Measurements from ENCODE around the gene ATP9B.
"Not testable (repeated sequence)": the region's sequence is repeated elsewhere in the genome, so short reads cannot be mapped to it uniquely, and the experiment has no call there.

ATP9B gene

DNA sequence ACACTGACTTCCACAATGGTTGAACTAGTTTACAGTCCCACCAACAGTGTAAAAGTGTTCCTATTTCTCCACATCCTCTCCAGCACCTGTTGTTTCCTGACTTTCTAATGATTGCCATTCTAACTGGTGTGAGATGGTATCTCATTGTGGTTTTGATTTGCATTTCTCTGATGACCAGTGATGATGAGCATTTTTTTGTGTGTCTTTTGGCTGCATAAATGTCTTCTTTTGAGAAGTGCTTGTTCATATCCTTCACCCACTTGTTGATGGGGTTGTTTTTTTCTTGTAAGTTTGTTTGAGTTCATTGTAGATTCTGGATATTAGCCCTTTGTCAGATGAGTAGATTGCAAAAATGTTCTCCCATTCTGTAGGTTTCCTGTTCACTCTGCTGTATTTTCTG, 202.6 kb downstream of the ATP9B start:
- H3K4me2 ChIP-seq (ENCODE audit: low read length); DNase-seq; H2BK120ac ChIP-seq (ENCODE audit: low read depth, low read length); H3K4me3 ChIP-seq (ENCODE audit: low read length); H3K4ac ChIP-seq (ENCODE audit: low read depth, low read length); H4K5ac ChIP-seq (ENCODE audit: low read length); H3K56ac ChIP-seq (ENCODE audit: low read length); H3K27ac ChIP-seq (ENCODE audit: low read depth, low read length); H3K79me2 ChIP-seq (ENCODE audit: control insufficient read depth, insufficient read depth, low read length); H3K9ac ChIP-seq (ENCODE audit: low read length); H3K36me3 ChIP-seq (ENCODE audit: control insufficient read depth, insufficient read depth, low read length); H2BK5ac ChIP-seq (ENCODE audit: low read length); H4K8ac ChIP-seq (ENCODE audit: low read depth, low read length); H3K18ac ChIP-seq (ENCODE audit: low read length); H3K4me1 ChIP-seq (ENCODE audit: control insufficient read depth, low read depth, low read length); H3K23ac ChIP-seq (ENCODE audit: low read length); H2AK5ac ChIP-seq (ENCODE audit: low read length); H3K79me1 ChIP-seq (ENCODE audit: low read length); H3K27me3 ChIP-seq (ENCODE audit: insufficient read depth, low read length, poor library complexity); H2BK15ac ChIP-seq (replicated peaks; ENCODE audit: low read depth): not testable (repeated sequence)

DNA sequence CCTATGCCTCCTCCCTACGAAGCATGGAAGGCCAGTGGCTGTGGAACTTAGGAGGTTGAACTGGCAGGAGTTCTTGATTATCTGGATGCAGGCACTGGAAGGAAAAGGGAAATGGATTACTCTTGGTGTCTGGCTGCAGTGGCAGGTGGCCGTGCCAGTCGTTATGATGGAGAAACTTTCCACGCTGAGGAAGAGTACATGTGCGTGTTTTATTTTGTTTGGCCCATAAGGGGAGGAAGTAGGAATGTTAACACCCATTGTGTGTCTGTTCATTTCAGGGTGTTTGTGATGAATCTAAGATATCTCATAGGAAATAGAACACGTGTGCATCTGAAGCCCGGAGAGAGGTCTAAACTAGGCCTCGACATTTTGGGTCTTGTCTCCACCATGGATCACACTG, 203.7 kb downstream of the ATP9B start:
- Histone ChIP-seq H3K27ac (ENCODE audit: low read depth, low read length) (no peak overlapping the region), H3K9ac (ENCODE audit: low read length) (no peak overlapping the region), H3K79me1 (ENCODE audit: low read length) (no peaks in the 10 kb centered on the region), H4K5ac (ENCODE audit: low read length) (no peak overlapping the region), H3K4me2 (ENCODE audit: low read length) (no peak overlapping the region), H3K4me3 (ENCODE audit: low read length) (no peak overlapping the region), H2BK120ac (ENCODE audit: low read depth, low read length) (no peak overlapping the region), H3K79me2 (ENCODE audit: control insufficient read depth, insufficient read depth, low read length) (no peaks in the 10 kb centered on the region), H4K8ac (ENCODE audit: low read depth, low read length) (no peak overlapping the region), H3K4me1 (ENCODE audit: control insufficient read depth, low read depth, low read length) (no peaks in the 10 kb centered on the region), H3K56ac (ENCODE audit: low read length) (no peak overlapping the region), H3K18ac (ENCODE audit: low read length) (no peak overlapping the region), H2BK15ac (replicated peaks; ENCODE audit: low read depth) (no peak overlapping the region), H2BK5ac (ENCODE audit: low read length) (no peak overlapping the region), H3K27me3 (ENCODE audit: insufficient read depth, low read length, poor library complexity) (no peaks in the 10 kb centered on the region), H3K4ac (ENCODE audit: low read depth, low read length) (no peak overlapping the region), H3K36me3 (ENCODE audit: control insufficient read depth, insufficient read depth, low read length) (no peaks in the 10 kb centered on the region), H2AK5ac (ENCODE audit: low read length) (no peak overlapping the region), H3K23ac (ENCODE audit: low read length) (no peak overlapping the region)
- WGBS (ENCODE audit: extremely low coverage, insufficient coverage, low lambda C conversion rate): no CpG with 5 or more reads among the region's 8 CpGs
- no peak for DNase-seq

DNA sequence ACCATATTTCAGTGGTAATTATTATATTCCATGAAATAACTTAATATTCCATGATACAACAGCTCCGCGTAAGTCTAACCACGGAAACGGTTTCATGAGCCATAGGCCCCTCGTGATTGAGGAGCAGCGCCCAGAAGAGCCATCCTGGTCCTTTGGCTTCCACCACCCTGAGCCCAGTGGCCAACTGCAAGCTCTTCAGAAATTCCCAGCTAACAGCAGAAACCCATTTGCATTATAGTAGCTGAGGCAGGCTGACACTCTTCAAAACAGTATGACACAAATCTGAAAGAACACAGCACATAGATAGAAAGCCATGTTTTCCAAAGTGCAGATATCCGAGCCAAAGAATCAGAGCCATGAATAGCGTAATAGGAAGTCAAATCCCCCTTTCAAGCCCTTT, 205.6 kb downstream of the ATP9B start:
- H3K4me3 ChIP-seq (ENCODE audit: low read length): no peak overlapping the region
- H3K56ac ChIP-seq (ENCODE audit: low read length): no peak overlapping the region
- H3K4me2 ChIP-seq (ENCODE audit: low read length): no peak overlapping the region
- H2BK15ac ChIP-seq (replicated peaks; ENCODE audit: low read depth): no peak overlapping the region
- H3K9ac ChIP-seq (ENCODE audit: low read length): no peak overlapping the region
- H3K36me3 ChIP-seq (ENCODE audit: control insufficient read depth, insufficient read depth, low read length): no peaks in the 10 kb centered on the region
- no peak overlapping the region for H3K23ac ChIP-seq (ENCODE audit: low read length)
- no CpG with 5 or more reads among the region's 8 CpGs for WGBS (ENCODE audit: extremely low coverage, insufficient coverage, low lambda C conversion rate)
- no peak overlapping the region for H3K18ac ChIP-seq (ENCODE audit: low read length)
- no peak overlapping the region for H4K5ac ChIP-seq (ENCODE audit: low read length)
- no peaks in the 10 kb centered on the region for H3K79me1 ChIP-seq (ENCODE audit: low read length)
- H3K79me2 ChIP-seq (ENCODE audit: control insufficient read depth, insufficient read depth, low read length): no peaks in the 10 kb centered on the region
- H3K27ac ChIP-seq (ENCODE audit: low read depth, low read length): no peak overlapping the region
- H2BK120ac ChIP-seq (ENCODE audit: low read depth, low read length): no peak overlapping the region
- H3K4me1 ChIP-seq (ENCODE audit: control insufficient read depth, low read depth, low read length): no peaks in the 10 kb centered on the region
- H3K27me3 ChIP-seq (ENCODE audit: insufficient read depth, low read length, poor library complexity): no peaks in the 10 kb centered on the region
- DNase-seq: no peak
- H2AK5ac ChIP-seq (ENCODE audit: low read length): no peak overlapping the region
- no peak overlapping the region for H3K4ac ChIP-seq (ENCODE audit: low read depth, low read length)
- no peak overlapping the region for H4K8ac ChIP-seq (ENCODE audit: low read depth, low read length)
- H2BK5ac ChIP-seq (ENCODE audit: low read length): no peak overlapping the region

DNA sequence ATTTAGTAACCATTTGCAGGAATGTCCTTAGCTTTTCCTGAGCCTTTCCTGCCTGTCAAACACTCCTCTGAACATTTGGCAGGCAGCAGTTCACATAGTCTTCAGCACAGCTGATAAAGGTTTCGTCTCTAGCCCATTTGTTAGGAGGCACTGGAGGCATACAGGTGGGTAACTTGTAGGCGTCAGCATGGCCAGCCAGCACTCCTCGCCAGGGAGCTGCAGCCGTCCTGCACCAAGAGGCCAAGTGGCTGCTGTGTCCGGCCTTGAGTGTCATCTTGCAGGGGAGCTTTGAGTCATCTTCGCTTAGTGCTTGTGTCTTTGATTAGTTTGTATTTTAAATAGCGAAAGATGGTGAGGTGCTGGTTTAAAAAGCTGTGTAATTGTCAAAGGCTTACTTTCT, 206.3 kb downstream of the ATP9B start:
- DNase-seq: no peak
- no peaks in the 10 kb centered on the region for H3K4me1 ChIP-seq (ENCODE audit: control insufficient read depth, low read depth, low read length)

GRCh38 chr18:79275992-79276391, 206.8 kb downstream of the ATP9B start:
- no CpG with 5 or more reads among the region's 4 CpGs for WGBS (ENCODE audit: extremely low coverage, insufficient coverage, low lambda C conversion rate)
- DNase-seq: no peak

More for the DNA sequence above, 206.3 kb downstream of the ATP9B start:
- H4K5ac ChIP-seq (ENCODE audit: low read length): no peak overlapping the region
- no peak overlapping the region for H4K8ac ChIP-seq (ENCODE audit: low read depth, low read length)
- no peak overlapping the region for H2BK120ac ChIP-seq (ENCODE audit: low read depth, low read length)
- H2BK15ac ChIP-seq (replicated peaks; ENCODE audit: low read depth): no peak overlapping the region
- no peaks in the 10 kb centered on the region for H3K79me1 ChIP-seq (ENCODE audit: low read length)
- H3K27me3 ChIP-seq (ENCODE audit: insufficient read depth, low read length, poor library complexity): no peaks in the 10 kb centered on the region
- H3K79me2 ChIP-seq (ENCODE audit: control insufficient read depth, insufficient read depth, low read length): no peaks in the 10 kb centered on the region
- no peak overlapping the region for H3K27ac ChIP-seq (ENCODE audit: low read depth, low read length)
- no peak overlapping the region for H3K4me2 ChIP-seq (ENCODE audit: low read length)
- no CpG with 5 or more reads among the region's 7 CpGs for WGBS (ENCODE audit: extremely low coverage, insufficient coverage, low lambda C conversion rate)
- H3K4ac ChIP-seq (ENCODE audit: low read depth, low read length): no peak overlapping the region
- no peak overlapping the region for H3K4me3 ChIP-seq (ENCODE audit: low read length)
- no peak overlapping the region for H3K56ac ChIP-seq (ENCODE audit: low read length)
- H3K18ac ChIP-seq (ENCODE audit: low read length): no peak overlapping the region
- H2BK5ac ChIP-seq (ENCODE audit: low read length): no peak overlapping the region
- H3K23ac ChIP-seq (ENCODE audit: low read length): no peak overlapping the region
- H3K36me3 ChIP-seq (ENCODE audit: control insufficient read depth, insufficient read depth, low read length): no peaks in the 10 kb centered on the region
- no peak overlapping the region for H2AK5ac ChIP-seq (ENCODE audit: low read length)
- no peak overlapping the region for H3K9ac ChIP-seq (ENCODE audit: low read length)

GRCh38 chr18:79278896-79279295, 209.7 kb downstream of the ATP9B start:
- no peak overlapping the region for H2BK15ac ChIP-seq (replicated peaks; ENCODE audit: low read depth)
- no peak overlapping the region for H2BK5ac ChIP-seq (ENCODE audit: low read length)
- H3K79me2 ChIP-seq (ENCODE audit: control insufficient read depth, insufficient read depth, low read length): no peaks in the 10 kb centered on the region
- no peak overlapping the region for H4K8ac ChIP-seq (ENCODE audit: low read depth, low read length)
- H3K56ac ChIP-seq (ENCODE audit: low read length): no peak overlapping the region
- no peak overlapping the region for H4K5ac ChIP-seq (ENCODE audit: low read length)
- H3K4me2 ChIP-seq (ENCODE audit: low read length): no peak overlapping the region
- H3K18ac ChIP-seq (ENCODE audit: low read length): no peak overlapping the region
- H3K4me1 ChIP-seq (ENCODE audit: control insufficient read depth, low read depth, low read length): no peaks in the 10 kb centered on the region
- H3K9ac ChIP-seq (ENCODE audit: low read length): no peak overlapping the region
- no peaks in the 10 kb centered on the region for H3K36me3 ChIP-seq (ENCODE audit: control insufficient read depth, insufficient read depth, low read length)
- no peaks in the 10 kb centered on the region for H3K27me3 ChIP-seq (ENCODE audit: insufficient read depth, low read length, poor library complexity)
- no peak for DNase-seq
- H3K27ac ChIP-seq (ENCODE audit: low read depth, low read length): no peak overlapping the region
- H3K23ac ChIP-seq (ENCODE audit: low read length): no peak overlapping the region
- WGBS (ENCODE audit: extremely low coverage, insufficient coverage, low lambda C conversion rate): no CpG with 5 or more reads among the region's 11 CpGs
- H2BK120ac ChIP-seq (ENCODE audit: low read depth, low read length): no peak overlapping the region
- no peaks in the 10 kb centered on the region for H3K79me1 ChIP-seq (ENCODE audit: low read length)
- H2AK5ac ChIP-seq (ENCODE audit: low read length): no peak overlapping the region
- no peak overlapping the region for H3K4me3 ChIP-seq (ENCODE audit: low read length)
- H3K4ac ChIP-seq (ENCODE audit: low read depth, low read length): no peak overlapping the region

More at GRCh38 chr18:79275992-79276391, 206.8 kb downstream of the ATP9B start:
- no peak overlapping the region for H4K5ac ChIP-seq (ENCODE audit: low read length)
- H2BK120ac ChIP-seq (ENCODE audit: low read depth, low read length): no peak overlapping the region
- H2AK5ac ChIP-seq (ENCODE audit: low read length): no peak overlapping the region
- H3K79me2 ChIP-seq (ENCODE audit: control insufficient read depth, insufficient read depth, low read length): no peaks in the 10 kb centered on the region
- H3K9ac ChIP-seq (ENCODE audit: low read length): no peak overlapping the region
- H3K4me3 ChIP-seq (ENCODE audit: low read length): no peak overlapping the region
- no peak overlapping the region for H3K4ac ChIP-seq (ENCODE audit: low read depth, low read length)
- no peak overlapping the region for H3K27ac ChIP-seq (ENCODE audit: low read depth, low read length)
- no peaks in the 10 kb centered on the region for H3K27me3 ChIP-seq (ENCODE audit: insufficient read depth, low read length, poor library complexity)
- no peak overlapping the region for H3K4me2 ChIP-seq (ENCODE audit: low read length)
- no peak overlapping the region for H3K56ac ChIP-seq (ENCODE audit: low read length)
- H3K18ac ChIP-seq (ENCODE audit: low read length): no peak overlapping the region
- H3K79me1 ChIP-seq (ENCODE audit: low read length): no peaks in the 10 kb centered on the region
- H3K23ac ChIP-seq (ENCODE audit: low read length): no peak overlapping the region
- H2BK5ac ChIP-seq (ENCODE audit: low read length): no peak overlapping the region
- H2BK15ac ChIP-seq (replicated peaks; ENCODE audit: low read depth): no peak overlapping the region
- H4K8ac ChIP-seq (ENCODE audit: low read depth, low read length): no peak overlapping the region
- H3K4me1 ChIP-seq (ENCODE audit: control insufficient read depth, low read depth, low read length): no peaks in the 10 kb centered on the region
- no peaks in the 10 kb centered on the region for H3K36me3 ChIP-seq (ENCODE audit: control insufficient read depth, insufficient read depth, low read length)
